IMR-90 (cell line): ENCODE results near the gene OR4K2.

Experiments used
- CTCF ChIP-seq: conservative IDR thresholded peaks from 2 replicates; pipeline ENCODE4 v1.5.1; 2012; ENCODE audit warnings: mild to moderate bottlenecking, low read depth, low read length, improper control_type of control experiment
- POLR2A ChIP-seq: IDR thresholded peaks from 2 replicates; pipeline ENCODE4 v1.6.1; 2012; ENCODE audit warnings: mild to moderate bottlenecking, low read depth, low read length
- TF ChIP-seq, protein P1 (sequence below): fragments of 150-350 bp; IDR thresholded peaks from 2 replicates; pipeline ENCODE4 v1.6.1; 2016; ENCODE audit warnings: low read depth, mild to moderate bottlenecking, low read length, moderate library complexity, borderline replicate concordance

GRCh38 chr14:19917243-19917642, 42.3 kb downstream of the OR4K2 start:
- TF ChIP-seq POLR2A (no peak), CTCF (no peak)
- TF ChIP-seq, protein P1, sequence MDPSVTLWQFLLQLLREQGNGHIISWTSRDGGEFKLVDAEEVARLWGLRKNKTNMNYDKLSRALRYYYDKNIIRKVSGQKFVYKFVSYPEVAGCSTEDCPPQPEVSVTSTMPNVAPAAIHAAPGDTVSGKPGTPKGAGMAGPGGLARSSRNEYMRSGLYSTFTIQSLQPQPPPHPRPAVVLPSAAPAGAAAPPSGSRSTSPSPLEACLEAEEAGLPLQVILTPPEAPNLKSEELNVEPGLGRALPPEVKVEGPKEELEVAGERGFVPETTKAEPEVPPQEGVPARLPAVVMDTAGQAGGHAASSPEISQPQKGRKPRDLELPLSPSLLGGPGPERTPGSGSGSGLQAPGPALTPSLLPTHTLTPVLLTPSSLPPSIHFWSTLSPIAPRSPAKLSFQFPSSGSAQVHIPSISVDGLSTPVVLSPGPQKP = no peak
